ENCODE data around the gene PCNX2. TPM values are rescaled to one million over a fixed set of nuclear protein-coding genes. Genes with fewer than 3 reads are reported as not detected.

Gene PCNX2
- total and polyA plus RNA-seq, 2 donors (not counting 3 experiments of a cell fraction or from before 2014, with no cell fraction given): 6.6 to 11.0 TPM

DNA sequence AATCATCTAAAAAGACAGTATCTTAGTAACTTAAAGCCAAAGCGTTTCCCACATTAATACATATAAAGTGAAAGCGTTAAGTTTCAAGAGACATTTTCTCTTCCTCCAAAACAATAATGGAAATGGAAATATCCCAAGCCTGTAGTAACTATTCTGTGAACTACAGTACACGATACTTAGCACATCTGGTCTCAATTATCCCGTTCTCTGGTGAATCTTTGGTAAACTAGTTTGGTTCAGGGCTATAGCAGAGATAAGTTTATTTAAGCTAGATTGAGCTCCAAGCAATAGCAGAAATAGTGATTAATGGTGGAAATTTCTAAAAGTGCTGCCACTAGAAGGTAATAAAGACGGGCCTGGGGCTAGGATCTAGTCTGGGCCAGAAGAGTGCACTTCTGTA is 55.2 kb downstream of the PCNX2 start:
- no peak for FAIRE-seq
- H3K27ac ChIP-seq (ENCODE audit: insufficient read depth, low read depth, low read length): no peak overlapping the region
- H3K9me1 ChIP-seq (replicated peaks; ENCODE audit: control insufficient read depth, extremely low read depth, insufficient read depth, low read length): no peaks in the 10 kb centered on the region
- ChIA-PET CTCF (interaction anchor here (0.8 to 1.2 kb wide), 6 partner anchors 65 to 1483 kb away, joined by 3 to 9 read pairs (median 4); no protein-coding TSS in a partner anchor), POLR2A (no interaction called here)
- H3K4me3 ChIP-seq (replicated peaks in 1 of 3; ENCODE audit: insufficient read depth in 1 of 3, low read depth in 1 of 3, low read length in 3 of 3): no peak overlapping the region
- no peaks in the 10 kb centered on the region for H4K20me1 ChIP-seq (replicated peaks; ENCODE audit: control insufficient read depth, extremely low read depth, insufficient read depth, low read length)
- BruUV-seq (replicated peaks): no TSS peak
- no peak overlapping the region for H3K4me2 ChIP-seq (ENCODE audit: insufficient read depth, low read length)
- H3K79me2 ChIP-seq (ENCODE audit: control insufficient read depth, insufficient read depth, low read length): no peaks in the 10 kb centered on the region
- no peak for TF ChIP-seq POLR2AphosphoS5 (IDR thresholded peaks at IDR 0.05; ENCODE audit: insufficient read depth, low read depth, low read length)
- no peak for TF ChIP-seq MYC (IDR thresholded peaks at IDR 0.05; ENCODE audit: low read depth, low read length)
- no peak for TF ChIP-seq FOS (IDR thresholded peaks at IDR 0.05; ENCODE audit: borderline replicate concordance, insufficient read depth, low read length)
- no peak for TF ChIP-seq EZH2 (IDR thresholded peaks at IDR 0.05; ENCODE audit: borderline replicate concordance, low read depth, low read length, severe bottlenecking)
- TF ChIP-seq, protein P1, sequence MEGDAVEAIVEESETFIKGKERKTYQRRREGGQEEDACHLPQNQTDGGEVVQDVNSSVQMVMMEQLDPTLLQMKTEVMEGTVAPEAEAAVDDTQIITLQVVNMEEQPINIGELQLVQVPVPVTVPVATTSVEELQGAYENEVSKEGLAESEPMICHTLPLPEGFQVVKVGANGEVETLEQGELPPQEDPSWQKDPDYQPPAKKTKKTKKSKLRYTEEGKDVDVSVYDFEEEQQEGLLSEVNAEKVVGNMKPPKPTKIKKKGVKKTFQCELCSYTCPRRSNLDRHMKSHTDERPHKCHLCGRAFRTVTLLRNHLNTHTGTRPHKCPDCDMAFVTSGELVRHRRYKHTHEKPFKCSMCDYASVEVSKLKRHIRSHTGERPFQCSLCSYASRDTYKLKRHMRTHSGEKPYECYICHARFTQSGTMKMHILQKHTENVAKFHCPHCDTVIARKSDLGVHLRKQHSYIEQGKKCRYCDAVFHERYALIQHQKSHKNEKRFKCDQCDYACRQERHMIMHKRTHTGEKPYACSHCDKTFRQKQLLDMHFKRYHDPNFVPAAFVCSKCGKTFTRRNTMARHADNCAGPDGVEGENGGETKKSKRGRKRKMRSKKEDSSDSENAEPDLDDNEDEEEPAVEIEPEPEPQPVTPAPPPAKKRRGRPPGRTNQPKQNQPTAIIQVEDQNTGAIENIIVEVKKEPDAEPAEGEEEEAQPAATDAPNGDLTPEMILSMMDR (IDR thresholded peaks at IDR 0.05; ENCODE audit: extremely low read depth in 1 of 2, insufficient read depth in 1 of 2, low read depth in 1 of 2, low read length in 2 of 2): no peak
- TF ChIP-seq POLR2A (IDR thresholded peaks at IDR 0.05; ENCODE audit: low read depth, low read length): no peak
- TF ChIP-seq, protein P2, sequence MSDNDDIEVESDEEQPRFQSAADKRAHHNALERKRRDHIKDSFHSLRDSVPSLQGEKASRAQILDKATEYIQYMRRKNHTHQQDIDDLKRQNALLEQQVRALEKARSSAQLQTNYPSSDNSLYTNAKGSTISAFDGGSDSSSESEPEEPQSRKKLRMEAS (IDR thresholded peaks at IDR 0.05; ENCODE audit: insufficient read depth, insufficient read length): no peak
- TF ChIP-seq GATA2 (IDR thresholded peaks at IDR 0.05; ENCODE audit: insufficient read depth, insufficient read length, low read depth, low read length): no peak
- TF ChIP-seq JUN (IDR thresholded peaks at IDR 0.05; ENCODE audit: borderline replicate concordance, insufficient read depth, insufficient read length, low read depth): no peak
- intact Hi-C loops (cut with micrococcal nuclease): loop anchor here (2.0 to 10.0 kb wide), 4 partner anchors 68 to 428 kb away; partner anchors contain the start of gene NTPCR
- no peaks in the 10 kb centered on the region for H3K9me3 ChIP-seq (replicated peaks; ENCODE audit: control insufficient read depth, insufficient read depth, low read length)
- H3K27me3 ChIP-seq (ENCODE audit: control insufficient read depth in 2 of 2, insufficient read depth in 2 of 2, low read length in 2 of 2): no peaks in the 10 kb centered on the region
- DNase-seq (ENCODE audit: low read depth, low spot score): no peak
- H3K4me1 ChIP-seq (ENCODE audit: control insufficient read depth, extremely low read depth, insufficient read depth, low read length): no peaks in the 10 kb centered on the region
- no peaks in the 10 kb centered on the region for H3K36me3 ChIP-seq (ENCODE audit: control insufficient read depth in 2 of 2, extremely low read depth in 1 of 2, insufficient read depth in 2 of 2, low read length in 2 of 2)
- H3K9ac ChIP-seq (replicated peaks; ENCODE audit: extremely low read depth, insufficient read depth, low read length): no peak overlapping the region
- no peak overlapping the region for H2AFZ ChIP-seq (ENCODE audit: low read depth, low read length)
- dilution Hi-C loops (cut with MboI; ENCODE audit: extremely low pct_ligation_motif_present, low sequenced_read_pairs): no loop called here
